ENCODE results near the gene AMOTL1.

Gene AMOTL1

DNA sequence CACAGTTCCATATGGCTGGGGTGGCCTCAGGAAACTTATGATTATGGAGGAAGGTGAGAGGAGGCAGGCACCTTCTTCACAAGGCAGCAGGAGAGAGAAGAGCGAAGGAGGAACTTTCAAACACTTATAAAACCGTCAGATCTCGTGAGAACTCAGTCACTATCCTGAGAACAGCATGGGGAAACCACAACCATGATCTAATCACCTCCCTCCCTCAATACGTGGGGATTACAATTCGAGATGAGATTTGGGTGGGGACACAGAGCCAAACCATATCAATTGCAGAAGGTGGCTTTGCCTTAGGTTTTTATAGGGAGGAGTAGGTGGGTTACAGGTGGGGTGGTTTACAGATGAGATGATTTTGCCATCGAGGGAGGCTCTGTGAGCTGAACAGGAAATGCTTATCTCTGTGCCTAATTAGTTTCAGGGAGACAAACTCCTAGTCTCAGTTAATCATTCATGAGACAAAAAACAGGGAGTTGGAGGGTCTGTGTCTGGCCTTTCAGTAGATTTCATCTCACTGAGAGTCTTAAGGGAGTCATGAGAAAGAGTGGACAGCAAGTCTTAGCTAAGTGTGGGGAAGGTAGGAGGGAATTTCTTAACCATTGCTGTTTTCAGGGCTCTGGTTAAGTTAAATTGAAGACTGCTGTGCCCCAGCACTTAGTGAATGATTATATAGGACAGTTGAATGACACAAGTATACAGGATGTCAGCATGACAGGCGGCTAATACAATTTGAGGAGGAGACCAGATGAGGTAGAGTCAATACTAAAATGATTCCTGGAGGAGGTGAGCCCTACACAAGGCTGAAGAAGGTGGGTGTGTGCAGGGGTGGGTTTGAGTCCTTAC is 157.5 kb downstream of the AMOTL1 start:
- Histone ChIP-seq H3K27me3 (replicated peaks; ENCODE audit: control insufficient read depth, insufficient read depth, low read length) (no peaks in the 10 kb centered on the region), H3K36me3 (ENCODE audit: control insufficient read depth, insufficient read depth, low read length, severe bottlenecking) (no peaks in the 10 kb centered on the region), H3K4me3 (ENCODE audit: low read length) (no peak overlapping the region), H3K9me3 (ENCODE audit: control insufficient read depth, low read length) (no peaks in the 10 kb centered on the region), H3K9ac (ENCODE audit: low read length) (no peak overlapping the region), H3K4me1 (ENCODE audit: control insufficient read depth, insufficient read depth, low read length) (peaks cover 30% of the 10 kb centered on the region)
- no peak for DNase-seq (ENCODE audit: low read depth)

DNA sequence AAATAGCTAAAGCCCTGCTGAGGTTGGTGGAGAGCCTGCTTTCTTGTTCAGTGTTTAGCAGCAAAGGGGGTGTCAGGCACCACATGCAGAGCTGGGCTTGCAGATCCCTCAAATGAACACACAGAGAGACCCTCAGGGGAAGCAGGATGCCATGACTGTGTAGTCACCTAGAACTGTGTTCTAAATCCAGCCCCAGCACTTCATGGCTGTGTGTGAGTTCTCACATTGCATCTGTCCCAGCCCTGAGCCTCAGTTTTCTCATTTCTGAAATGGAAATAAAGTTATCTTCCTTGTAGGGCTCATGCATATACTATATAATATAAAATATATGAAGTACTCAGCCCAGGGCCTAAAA is 158.1 kb downstream of the AMOTL1 start:
- peaks cover 30% of the 10 kb centered on the region for H3K4me1 ChIP-seq (ENCODE audit: control insufficient read depth, insufficient read depth, low read length)
- DNase-seq (ENCODE audit: low read depth): peak; percentile 55
- H3K36me3 ChIP-seq (ENCODE audit: control insufficient read depth, insufficient read depth, low read length, severe bottlenecking): no peaks in the 10 kb centered on the region

More for the DNA sequence above, 158.1 kb downstream of the AMOTL1 start:
- no peak overlapping the region for H3K9ac ChIP-seq (ENCODE audit: low read length)
- H3K4me3 ChIP-seq (ENCODE audit: low read length): no peak overlapping the region
- no peaks in the 10 kb centered on the region for H3K27me3 ChIP-seq (replicated peaks; ENCODE audit: control insufficient read depth, insufficient read depth, low read length)
- H3K9me3 ChIP-seq (ENCODE audit: control insufficient read depth, low read length): no peaks in the 10 kb centered on the region

All from adipocyte (in vitro differentiated cells).